Eye (tissue), 1 donor: ENCODE measurements around the gene ZP1.
A peak's percentile ranks its signal among the peaks of the same experiment; 100 is the strongest.

Experiments
- DNase-seq: peaks from one replicate; pipeline ENCODE4 v3.0.0-alpha.2; 2015

Gene ZP1

GRCh38 chr11:60844870-60845221, 22.5 kb upstream of the ZP1 start:
- DNase-seq: no peak

GRCh38 chr11:60845338-60845737, 22.0 kb upstream of the ZP1 start:
- no peak for DNase-seq

- DNase-seq: no peak
Observed at GRCh38 chr11:60847281-60847680, 20.1 kb upstream of the ZP1 start.

GRCh38 chr11:60847896-60848295, 19.4 kb upstream of the ZP1 start:
- no peak for DNase-seq

- DNase-seq: no peak
Observed at GRCh38 chr11:60848714-60849151, 18.6 kb upstream of the ZP1 start.

- DNase-seq: no peak
Observed at GRCh38 chr11:60849641-60850520, 17.5 kb upstream of the ZP1 start.

GRCh38 chr11:60851327-60852104, 15.8 kb upstream of the ZP1 start:
- DNase-seq: no peak

GRCh38 chr11:60852117-60852981, 15.0 kb upstream of the ZP1 start:
- peak; percentile 56 for DNase-seq

- DNase-seq: no peak
Observed at GRCh38 chr11:60852982-60853950, 14.1 kb upstream of the ZP1 start.

- DNase-seq: no peak
Observed at GRCh38 chr11:60854140-60854846, 13.0 kb upstream of the ZP1 start.

- DNase-seq: no peak
Observed at GRCh38 chr11:60854847-60855725, 12.3 kb upstream of the ZP1 start.

GRCh38 chr11:60855726-60856633, 11.4 kb upstream of the ZP1 start, which contains the start of gene PTGDR2:
TSS of gene PTGDR2 (minus strand) at chr11:60855950. CDS start at chr11:60853722, 2,228 bp downstream.
- no peak for DNase-seq

GRCh38 chr11:60857378-60858232, 9.7 kb upstream of the ZP1 start:
- no peak for DNase-seq

GRCh38 chr11:60858236-60858635, 9.1 kb upstream of the ZP1 start:
- no peak for DNase-seq

- DNase-seq: no peak
Observed at GRCh38 chr11:60858731-60859464, 8.4 kb upstream of the ZP1 start.

- no peak for DNase-seq
Observed at GRCh38 chr11:60859616-60860250, 7.6 kb upstream of the ZP1 start.

GRCh38 chr11:60860943-60861342, 6.4 kb upstream of the ZP1 start:
- DNase-seq: peak; percentile 52
